Osteocyte (in vitro differentiated cells): ENCODE results near the gene PRELID3B. TPM values are rescaled to one million over a fixed set of nuclear protein-coding genes. Genes with fewer than 3 reads are reported as not detected.

Experiments used
- DNase-seq: peaks from one replicate; pipeline ENCODE4 v3.0.0; 2021; ENCODE audit warnings: mixed read lengths; ENCODE audit not compliant: unreplicated experiment; ENCODE audit errors: extremely low spot score
- H3K27ac Mint-ChIP-seq: one replicate; pipeline ENCODE4 v1.8.0; 2021; ENCODE audit warnings: mild to moderate bottlenecking, mixed read lengths; ENCODE audit not compliant: unreplicated experiment
- H3K27me3 Mint-ChIP-seq: one replicate; pipeline ENCODE4 v1.8.0; 2021; ENCODE audit warnings: mixed read lengths; ENCODE audit not compliant: unreplicated experiment
- H3K36me3 Mint-ChIP-seq: one replicate; pipeline ENCODE4 v1.8.0; 2021; ENCODE audit warnings: mixed read lengths; ENCODE audit not compliant: unreplicated experiment
- H3K4me1 Mint-ChIP-seq: one replicate; pipeline ENCODE4 v1.8.0; 2021; ENCODE audit warnings: mixed read lengths; ENCODE audit not compliant: unreplicated experiment
- H3K4me3 Mint-ChIP-seq: one replicate; pipeline ENCODE4 v1.8.0; 2021; ENCODE audit warnings: mild to moderate bottlenecking, moderate library complexity, mixed read lengths; ENCODE audit not compliant: unreplicated experiment
- H3K9me3 Mint-ChIP-seq: one replicate; pipeline ENCODE4 v1.8.0; 2021; ENCODE audit warnings: mixed read lengths; ENCODE audit not compliant: unreplicated experiment
- CTCF ChIP-seq: fragments of 200-600 bp; sonication (generic); IDR thresholded peaks from 2 replicates; pipeline ENCODE4 v1.5.0; 2021; ENCODE audit warnings: antibody characterized with exemption, mild to moderate bottlenecking, moderate library complexity
- total RNA-seq: library from RNA; stranded (reverse); gene quantifications from 2 replicates; pipeline ENCODE4 v1.2.1, GENCODE V29; 2021

Gene PRELID3B
- total RNA-seq, 1 donor from 2014 or later = 45.1 TPM

GRCh38 chr20:59006864-59007664, 35.5 kb downstream of the PRELID3B start, which contains the start of gene CTSZ:
TSS of gene CTSZ (minus strand) at chr20:59007254. CDS start at chr20:59007128, 126 bp downstream.
- H3K9me3 Mint-ChIP-seq = no peaks in the 10 kb centered on the region
- no peak for TF ChIP-seq CTCF
- no peak for DNase-seq
- no peaks in the 10 kb centered on the region for H3K27me3 Mint-ChIP-seq
- H3K36me3 Mint-ChIP-seq = no peaks in the 10 kb centered on the region
- H3K4me3 Mint-ChIP-seq = no peak within 1 kb of the TSS
- peak within 1 kb of the TSS; percentile 52 for H3K27ac Mint-ChIP-seq
- peaks cover 23% of the 10 kb centered on the region for H3K4me1 Mint-ChIP-seq

- Mint-ChIP-seq H3K27me3 (no peaks in the 10 kb centered on the region), H3K36me3 (no peaks in the 10 kb centered on the region), H3K27ac (no peak overlapping the region), H3K4me3 (no peak overlapping the region), H3K4me1 (peaks cover 17% of the 10 kb centered on the region), H3K9me3 (no peaks in the 10 kb centered on the region)
- DNase-seq = no peak
- no peak for TF ChIP-seq CTCF
Measured at GRCh38 chr20:59006167-59006863, 36.3 kb downstream of the PRELID3B start.

GRCh38 chr20:59005523-59006166, 36.9 kb downstream of the PRELID3B start:
- Mint-ChIP-seq H3K4me1 (peaks cover 11% of the 10 kb centered on the region), H3K27me3 (no peaks in the 10 kb centered on the region), H3K36me3 (no peaks in the 10 kb centered on the region), H3K27ac (no peak overlapping the region), H3K4me3 (no peak overlapping the region), H3K9me3 (no peaks in the 10 kb centered on the region)
- DNase-seq = no peak
- no peak for TF ChIP-seq CTCF

GRCh38 chr20:59004763-59005522, 37.6 kb downstream of the PRELID3B start:
- H3K9me3 Mint-ChIP-seq = no peaks in the 10 kb centered on the region

More at GRCh38 chr20:59004763-59005522, 37.6 kb downstream of the PRELID3B start:
- peaks cover 5% of the 10 kb centered on the region for H3K4me1 Mint-ChIP-seq
- no peak overlapping the region for H3K4me3 Mint-ChIP-seq
- no peaks in the 10 kb centered on the region for H3K36me3 Mint-ChIP-seq
- no peak for TF ChIP-seq CTCF
- no peak for DNase-seq
- no peaks in the 10 kb centered on the region for H3K27me3 Mint-ChIP-seq
- H3K27ac Mint-ChIP-seq = no peak overlapping the region
